Activated B cell treated with CpG ODN at 0.5 μM for 24 hours (primary cell): Measurements from ENCODE around the gene SH3RF3. TPM values are rescaled to one million over a fixed set of nuclear protein-coding genes. Genes with fewer than 3 reads are reported as not detected.

ENCODE experiments used
- ATAC-seq: fragments of 200-7000 bp; cut with Tn5 transposase; one replicate; pipeline ENCODE4 v1.10.0; 2021; ENCODE audit warnings: low read depth, mild to moderate bottlenecking, moderate library complexity
- CTCF ChIA-PET: fragments of 350-600 bp; sonication (Branson Sonifier 250); formaldehyde crosslinking; loops from one replicate; lab custom pipeline; 2021; ENCODE audit warnings: antibody characterized with exemption; lab: Charles Lee
- POLR2A ChIA-PET: fragments of 350-600 bp; sonication (Branson Sonifier 250); formaldehyde crosslinking; loops from one replicate; lab custom pipeline; 2021; ENCODE audit warnings: antibody characterized with exemption; lab: Charles Lee
- DNase-seq: peaks from one replicate; pipeline ENCODE4 v3.0.0; 2022
- H3K27ac Mint-ChIP-seq: one replicate; pipeline ENCODE4 v1.8.0; 2020; ENCODE audit warnings: mixed read lengths
- H3K27me3 Mint-ChIP-seq: one replicate; pipeline ENCODE4 v1.8.0; 2021; ENCODE audit warnings: mixed read lengths
- H3K36me3 Mint-ChIP-seq: one replicate; pipeline ENCODE4 v1.8.0; 2021; ENCODE audit warnings: low read depth, mixed read lengths
- H3K4me1 Mint-ChIP-seq: one replicate; pipeline ENCODE4 v1.8.0; 2021; ENCODE audit warnings: mixed read lengths
- H3K4me3 Mint-ChIP-seq: one replicate; pipeline ENCODE4 v1.8.0; 2020; ENCODE audit warnings: mild to moderate bottlenecking, mixed read lengths
- H3K9me3 Mint-ChIP-seq: one replicate; pipeline ENCODE4 v1.8.0; 2020; ENCODE audit warnings: mixed read lengths
- CTCF ChIP-seq: fragments of 200-600 bp; IDR thresholded peaks from one replicate; pipeline ENCODE4 v1.8.0; 2022; ENCODE audit warnings: antibody characterized with exemption, mild to moderate bottlenecking
- intact Hi-C: fragments of 100-400 bp; cut with micrococcal nuclease; formaldehyde crosslinking; loops from one replicate; pipeline ENCODE4 v1.15.1; 2024
- total RNA-seq: library from RNA; stranded (reverse); gene quantifications from 2 replicates; pipeline ENCODE4 v1.2.3, GENCODE V29; 2022

The SH3RF3 gene
- total RNA-seq, 1 donor from 2014 or later: 0.09 TPM

GRCh38 chr2:109517118-109517889 is 388.3 kb downstream of the SH3RF3 start:
- H3K9me3 Mint-ChIP-seq: no peaks in the 10 kb centered on the region
- H3K27ac Mint-ChIP-seq: no peak overlapping the region
- intact Hi-C loops: no loop called here
- H3K4me1 Mint-ChIP-seq: no peaks in the 10 kb centered on the region
- ATAC-seq (no peak), DNase-seq (no peak)
- H3K4me3 Mint-ChIP-seq: no peak overlapping the region
- no peaks in the 10 kb centered on the region for H3K36me3 Mint-ChIP-seq
- no peak for TF ChIP-seq CTCF
- H3K27me3 Mint-ChIP-seq: no peaks in the 10 kb centered on the region
- POLR2A ChIA-PET: no interaction called here
- CTCF ChIA-PET: no interaction called here

- H3K9me3 Mint-ChIP-seq: no peaks in the 10 kb centered on the region
- no peak for TF ChIP-seq CTCF
- ATAC-seq (no peak), DNase-seq (no peak)
- ChIA-PET CTCF (no interaction called here), POLR2A (no interaction called here)
- H3K27me3 Mint-ChIP-seq: no peaks in the 10 kb centered on the region
- H3K4me3 Mint-ChIP-seq: no peak overlapping the region
- no peaks in the 10 kb centered on the region for H3K36me3 Mint-ChIP-seq
- H3K4me1 Mint-ChIP-seq: no peaks in the 10 kb centered on the region
- intact Hi-C loops: no loop called here
- no peak overlapping the region for H3K27ac Mint-ChIP-seq
These were observed 390.5 kb downstream of the SH3RF3 start for GRCh38 chr2:109519513-109519912.

GRCh38 chr2:109521233-109522062 is 392.4 kb downstream of the SH3RF3 start:
- no peaks in the 10 kb centered on the region for H3K36me3 Mint-ChIP-seq
- no peaks in the 10 kb centered on the region for H3K9me3 Mint-ChIP-seq
- ATAC-seq (no peak), DNase-seq (no peak)
- no peak for TF ChIP-seq CTCF
- POLR2A ChIA-PET: no interaction called here
- CTCF ChIA-PET: no interaction called here
- no peak overlapping the region for H3K4me3 Mint-ChIP-seq
- no peaks in the 10 kb centered on the region for H3K27me3 Mint-ChIP-seq
- no peaks in the 10 kb centered on the region for H3K4me1 Mint-ChIP-seq
- H3K27ac Mint-ChIP-seq: no peak overlapping the region
- intact Hi-C loops: no loop called here

GRCh38 chr2:109522063-109522374 is 393.0 kb downstream of the SH3RF3 start:
- Mint-ChIP-seq H3K4me3 (no peak overlapping the region), H3K27ac (no peak overlapping the region), H3K9me3 (no peaks in the 10 kb centered on the region), H3K4me1 (no peaks in the 10 kb centered on the region), H3K36me3 (no peaks in the 10 kb centered on the region), H3K27me3 (no peaks in the 10 kb centered on the region)
- ATAC-seq: no peak
- intact Hi-C loops: no loop called here
- no peak for DNase-seq
- TF ChIP-seq CTCF: no peak
- ChIA-PET POLR2A (no interaction called here), CTCF (no interaction called here)

GRCh38 chr2:109523121-109523520 is 394.1 kb downstream of the SH3RF3 start:
- Mint-ChIP-seq H3K9me3 (no peaks in the 10 kb centered on the region), H3K4me1 (no peaks in the 10 kb centered on the region), H3K36me3 (no peaks in the 10 kb centered on the region), H3K27me3 (no peaks in the 10 kb centered on the region), H3K27ac (no peak overlapping the region), H3K4me3 (no peak overlapping the region)
- intact Hi-C loops: no loop called here
- ChIA-PET POLR2A (no interaction called here), CTCF (no interaction called here)
- no peak for DNase-seq
- TF ChIP-seq CTCF: no peak
- no peak for ATAC-seq
